Uterus (tissue), 4 donors: ENCODE measurements around the gene OTOG. TPM values are rescaled to one million over a fixed set of nuclear protein-coding genes. Genes with fewer than 3 reads are reported as not detected.

ENCODE experiments used
- DNase-seq, 2 donors: peaks; one replicate each; pipeline ENCODE4 v3.0.0-alpha.2; 2019 to 2020
- H3K27ac ChIP-seq, 2 donors: fragments of 200-600 bp; sonication (generic); 1 replicate in 1 of 2; 2 replicates in 1 of 2; pipeline ENCODE4 v1.5.1; 2016 to 2018
- H3K27me3 ChIP-seq, 2 donors: fragments of 200-600 bp; sonication (generic); one replicate each; pipeline ENCODE4 v1.5.1; 2018 to 2019; ENCODE audit warnings: control low read depth in 1 of 2
- H3K36me3 ChIP-seq, 2 donors: fragments of 200-600 bp; sonication (generic); one replicate each; pipeline ENCODE4 v1.5.1; 2019; ENCODE audit warnings: control low read depth in 1 of 2
- H3K4me1 ChIP-seq, 2 donors: fragments of 200-600 bp; sonication (generic); one replicate each; pipeline ENCODE4 v1.5.1; 2018 to 2019; ENCODE audit warnings: control low read depth in 1 of 2
- H3K4me3 ChIP-seq, 2 donors: fragments of 200-600 bp; sonication (generic); 1 replicate in 1 of 2; 2 replicates in 1 of 2; pipeline ENCODE4 v1.5.1; 2018 to 2019; ENCODE audit warnings: mild to moderate bottlenecking in 1 of 2
- H3K9me3 ChIP-seq, 2 donors: fragments of 200-600 bp; sonication (generic); one replicate each; pipeline ENCODE4 v1.5.1; 2019; ENCODE audit warnings: control low read depth in 1 of 2
- POLR2A ChIP-seq, 2 donors: fragments of 450-650 bp; IDR thresholded peaks; one replicate each; pipeline ENCODE4 v1.6.1; 2016; ENCODE audit warnings: antibody characterized with exemption in 2 of 2, mild to moderate bottlenecking in 1 of 2, moderate library complexity in 1 of 2
- intact Hi-C: fragments of 100-400 bp; cut with DNase I; formaldehyde crosslinking; loops from one replicate; pipeline ENCODE4 v1.15.1; 2023; ENCODE audit warnings: low total_unique reads
- total RNA-seq, 4 donors: library from RNA; depleted of rRNA in 3 of 4; stranded (reverse); fragments of >200 nt in 3 of 4; gene quantifications; one replicate each; pipeline versions ENCODE4 v1.1.0 to v1.2.4, GENCODE V29; 2014 to 2023
- TF ChIP-seq, protein P1 (sequence below), 4 experiments: fragments of 200-600 bp in 2 of 4; fragments of 450-650 bp in 2 of 4; sonication (generic) in 2 of 4; IDR thresholded peaks; one replicate each; pipeline ENCODE4 v1.5.1; 2016 to 2019; ENCODE audit warnings: antibody characterized with exemption in 4 of 4, mild to moderate bottlenecking in 2 of 4, moderate library complexity in 1 of 4
- donor health status: DM: yes; HTN: yes; CAD: no.

The OTOG gene
- total RNA-seq, 4 donors from 2014 or later, result under 0.01 TPM; not detected in 3

GRCh38 chr11:17558025-17558780 lies 11.1 kb downstream of the OTOG start:
- DNase-seq, result no peak
- intact Hi-C loops, result no loop called here
- H3K27ac ChIP-seq, result no peak overlapping the region
- no peak overlapping the region for H3K4me3 ChIP-seq
- no peaks in the 10 kb centered on the region for H3K36me3 ChIP-seq
- H3K27me3 ChIP-seq, result no peaks in the 10 kb centered on the region
- TF ChIP-seq, protein P1, sequence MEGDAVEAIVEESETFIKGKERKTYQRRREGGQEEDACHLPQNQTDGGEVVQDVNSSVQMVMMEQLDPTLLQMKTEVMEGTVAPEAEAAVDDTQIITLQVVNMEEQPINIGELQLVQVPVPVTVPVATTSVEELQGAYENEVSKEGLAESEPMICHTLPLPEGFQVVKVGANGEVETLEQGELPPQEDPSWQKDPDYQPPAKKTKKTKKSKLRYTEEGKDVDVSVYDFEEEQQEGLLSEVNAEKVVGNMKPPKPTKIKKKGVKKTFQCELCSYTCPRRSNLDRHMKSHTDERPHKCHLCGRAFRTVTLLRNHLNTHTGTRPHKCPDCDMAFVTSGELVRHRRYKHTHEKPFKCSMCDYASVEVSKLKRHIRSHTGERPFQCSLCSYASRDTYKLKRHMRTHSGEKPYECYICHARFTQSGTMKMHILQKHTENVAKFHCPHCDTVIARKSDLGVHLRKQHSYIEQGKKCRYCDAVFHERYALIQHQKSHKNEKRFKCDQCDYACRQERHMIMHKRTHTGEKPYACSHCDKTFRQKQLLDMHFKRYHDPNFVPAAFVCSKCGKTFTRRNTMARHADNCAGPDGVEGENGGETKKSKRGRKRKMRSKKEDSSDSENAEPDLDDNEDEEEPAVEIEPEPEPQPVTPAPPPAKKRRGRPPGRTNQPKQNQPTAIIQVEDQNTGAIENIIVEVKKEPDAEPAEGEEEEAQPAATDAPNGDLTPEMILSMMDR (IDR thresholded peaks at IDR 0.05), result no peak
- no peak for TF ChIP-seq POLR2A (IDR thresholded peaks at IDR 0.05)
- H3K9me3 ChIP-seq, result no peaks in the 10 kb centered on the region
- H3K4me1 ChIP-seq, result no peaks in the 10 kb centered on the region

- H3K4me1 ChIP-seq, result no peaks in the 10 kb centered on the region
- H3K36me3 ChIP-seq, result no peaks in the 10 kb centered on the region
- no peak for TF ChIP-seq POLR2A (IDR thresholded peaks at IDR 0.05)
- TF ChIP-seq, protein P1 (IDR thresholded peaks at IDR 0.05), result no peak
- H3K27me3 ChIP-seq, result no peaks in the 10 kb centered on the region
- intact Hi-C loops, result no loop called here
- DNase-seq, result no peak
- H3K27ac ChIP-seq, result no peak overlapping the region
- no peak overlapping the region for H3K4me3 ChIP-seq
- H3K9me3 ChIP-seq, result no peaks in the 10 kb centered on the region
Measured at GRCh38 chr11:17558916-17559315, 11.9 kb downstream of the OTOG start.

GRCh38 chr11:17559341-17560087 lies 12.5 kb downstream of the OTOG start:
- Histone ChIP-seq H3K9me3 (no peaks in the 10 kb centered on the region), H3K27me3 (no peaks in the 10 kb centered on the region), H3K4me1 (no peaks in the 10 kb centered on the region), H3K27ac (no peak overlapping the region), H3K4me3 (no peak overlapping the region), H3K36me3 (no peaks in the 10 kb centered on the region)
- intact Hi-C loops, result no loop called here
- DNase-seq, result no peak
- no peak for TF ChIP-seq POLR2A (IDR thresholded peaks at IDR 0.05)
- TF ChIP-seq, protein P1 (IDR thresholded peaks at IDR 0.05), result no peak

GRCh38 chr11:17560281-17561110 lies 13.4 kb downstream of the OTOG start:
- TF ChIP-seq POLR2A (IDR thresholded peaks at IDR 0.05), result no peak
- TF ChIP-seq, protein P1 (IDR thresholded peaks at IDR 0.05), result no peak
- DNase-seq, result no peak
- H3K27me3 ChIP-seq, result no peaks in the 10 kb centered on the region
- no peak overlapping the region for H3K27ac ChIP-seq
- no peaks in the 10 kb centered on the region for H3K9me3 ChIP-seq
- no peak overlapping the region for H3K4me3 ChIP-seq
- intact Hi-C loops, result no loop called here
- no peaks in the 10 kb centered on the region for H3K4me1 ChIP-seq
- H3K36me3 ChIP-seq, result no peaks in the 10 kb centered on the region
